GM21381 (cell line): ENCODE data around the gene NUAK1.

Source experiments
- ATAC-seq: cut with Tn5 transposase; IDR thresholded peaks from one replicate; pipeline ENCODE4 v1.9.1; 2021; ENCODE audit warnings: mild to moderate bottlenecking, moderate library complexity; ENCODE audit not compliant: unreplicated experiment

The NUAK1 gene

GRCh38 chr12:106132175-106133135 is 6.3 kb downstream of the NUAK1 start:
- ATAC-seq, result no peak

DNA sequence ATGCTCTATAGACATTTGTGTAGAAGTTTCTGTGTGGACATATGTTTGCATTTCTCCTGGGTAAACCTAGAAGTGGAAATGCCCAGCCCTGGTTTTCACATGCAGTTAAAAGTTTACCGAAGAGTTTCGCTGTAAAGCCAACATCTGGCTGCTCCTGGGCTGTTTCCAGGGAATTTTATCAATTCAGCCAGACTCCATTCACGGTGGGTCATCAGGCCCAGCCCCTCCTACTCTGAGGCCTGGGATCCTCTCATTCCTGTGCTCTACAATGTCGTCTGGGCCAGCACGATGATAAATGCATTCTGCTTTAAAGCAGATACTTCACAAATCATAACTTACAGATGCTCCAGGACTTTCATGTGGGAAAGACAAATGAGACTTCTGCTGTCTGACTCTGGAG is 7.1 kb downstream of the NUAK1 start:
- no peak for ATAC-seq

DNA sequence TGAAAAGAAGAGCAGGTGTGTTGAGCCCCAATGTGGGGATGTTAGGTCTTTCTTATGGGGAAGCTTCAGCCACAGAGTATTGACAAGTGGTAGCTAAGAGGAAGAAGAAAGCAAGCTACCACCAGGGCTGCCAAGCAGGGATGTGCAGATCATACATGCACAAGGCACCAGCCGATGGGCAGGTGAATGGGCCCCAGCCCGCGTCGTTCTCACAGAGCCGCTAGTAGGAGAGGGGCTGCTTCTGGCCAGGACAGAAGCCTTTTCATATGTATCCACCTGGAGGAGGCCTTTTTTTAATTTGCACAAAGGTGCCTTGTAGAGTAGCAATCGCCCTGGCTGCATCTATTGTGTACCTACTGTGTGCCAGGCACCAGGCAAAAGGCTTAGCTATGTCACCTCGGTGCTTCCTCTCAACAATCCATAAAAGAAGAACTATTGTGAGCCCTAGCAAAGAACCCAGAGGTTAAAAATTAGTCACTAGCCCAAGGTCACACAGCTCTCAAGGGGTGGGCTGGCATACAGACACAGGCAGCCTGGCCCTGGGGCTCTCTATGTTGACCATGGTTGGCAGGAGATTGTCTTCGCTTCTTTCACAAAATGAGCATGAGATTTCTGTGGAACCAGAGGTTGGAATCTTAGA is 8.2 kb downstream of the NUAK1 start:
- ATAC-seq, result no peak

DNA sequence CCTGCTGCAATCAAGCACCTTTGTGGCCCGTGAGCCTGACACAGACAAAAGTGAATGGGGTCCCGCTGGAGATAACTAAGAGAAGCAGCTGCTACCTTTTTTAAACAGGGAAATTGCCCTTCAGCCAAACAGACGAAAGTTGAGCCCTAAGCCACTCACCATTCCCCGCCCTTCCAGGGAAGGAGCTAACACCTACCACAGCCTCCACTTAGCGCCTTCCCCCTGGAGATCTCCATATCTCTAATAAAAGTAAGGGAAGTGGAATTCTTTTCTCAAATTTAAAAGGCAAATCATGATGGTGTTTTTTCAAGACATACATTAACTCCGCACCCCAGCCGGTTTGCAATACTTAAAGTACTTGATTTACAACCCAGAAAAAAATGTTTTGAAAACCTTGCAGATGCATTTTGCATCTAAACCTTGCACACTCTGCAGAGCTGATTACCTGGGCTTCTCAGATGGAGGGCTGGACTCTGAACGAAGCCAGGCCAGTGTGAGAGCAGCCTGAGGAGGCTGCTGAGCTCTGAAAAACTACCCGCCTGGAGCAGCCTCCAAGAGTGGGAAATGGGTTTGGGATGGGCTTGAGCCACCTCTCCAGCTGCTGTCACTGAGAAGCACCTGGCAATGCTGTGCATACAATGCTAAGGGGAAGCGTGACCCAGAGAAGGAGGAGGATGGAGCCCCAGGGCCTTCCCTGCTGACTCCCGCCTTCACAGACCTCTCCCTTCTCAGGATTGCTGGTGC is 10.0 kb downstream of the NUAK1 start:
- no peak for ATAC-seq

GRCh38 chr12:106127338-106128126 is 11.2 kb downstream of the NUAK1 start:
- ATAC-seq, result no peak

GRCh38 chr12:106126441-106127337 is 12.1 kb downstream of the NUAK1 start:
- no peak for ATAC-seq

DNA sequence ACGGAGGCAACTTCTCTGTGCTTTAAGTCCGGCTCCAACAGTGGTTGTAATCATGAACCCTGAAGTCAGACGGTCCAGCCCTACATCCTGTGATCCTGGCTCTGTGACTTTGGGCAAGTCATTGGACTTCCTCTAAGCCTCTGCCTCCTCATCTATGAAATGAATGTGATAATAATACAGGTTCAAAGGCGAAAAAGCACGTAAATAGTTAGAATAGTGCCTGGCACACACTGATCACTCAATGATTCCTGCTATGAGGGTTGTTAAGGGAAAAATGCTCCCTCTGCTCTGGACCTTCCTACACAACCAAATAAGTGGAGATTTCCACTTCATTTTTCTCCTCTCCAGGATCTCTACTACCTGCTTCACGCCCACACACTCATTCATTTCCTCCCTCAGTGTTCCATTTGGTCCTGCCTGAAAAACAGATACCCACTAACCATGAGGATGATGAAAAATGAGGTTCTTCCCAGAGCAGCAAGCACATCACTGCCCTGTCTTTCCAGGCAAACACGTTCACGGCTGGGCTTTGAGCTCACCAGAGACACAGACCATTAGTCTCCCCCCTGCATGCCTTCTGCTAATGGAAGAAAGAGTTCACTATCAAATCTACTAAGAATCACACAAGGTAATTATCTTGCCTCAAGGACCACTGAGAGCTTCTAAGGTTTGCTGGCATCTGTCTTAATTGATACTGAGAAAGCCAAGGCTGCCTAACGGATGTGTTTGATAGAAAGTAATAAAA is 13.2 kb downstream of the NUAK1 start:
- no peak for ATAC-seq

GRCh38 chr12:106123551-106124081 is 15.1 kb downstream of the NUAK1 start:
- no peak for ATAC-seq

GRCh38 chr12:106123110-106123509 is 15.6 kb downstream of the NUAK1 start:
- no peak for ATAC-seq

- no peak for ATAC-seq
Observed at GRCh38 chr12:106122004-106122403, 16.8 kb downstream of the NUAK1 start.

- ATAC-seq, result no peak
Observed at GRCh38 chr12:106120519-106121105, 18.1 kb downstream of the NUAK1 start.

DNA sequence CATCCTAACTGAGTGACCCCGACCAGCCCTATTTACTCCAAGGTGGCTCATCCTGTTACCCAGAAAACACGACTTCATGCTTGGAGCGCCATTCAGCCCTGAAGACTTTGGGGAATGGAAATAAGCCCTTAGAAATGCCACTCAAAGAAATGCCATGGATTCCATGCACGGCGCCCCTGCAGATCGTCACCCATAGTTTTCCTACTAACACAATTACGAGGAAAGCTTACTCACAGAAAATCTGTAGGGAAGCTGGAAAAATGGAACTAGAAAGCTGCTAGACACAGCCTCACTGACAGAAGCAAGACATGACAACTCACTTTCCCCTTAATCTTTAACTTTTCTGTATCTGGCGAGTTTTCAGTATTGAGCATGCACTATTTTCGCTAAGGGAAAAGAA is 19.5 kb downstream of the NUAK1 start:
- no peak for ATAC-seq

GRCh38 chr12:106118381-106119130 is 20.2 kb downstream of the NUAK1 start:
- ATAC-seq, result no peak

- no peak for ATAC-seq
Observed at GRCh38 chr12:106115440-106115839, 23.3 kb downstream of the NUAK1 start.

GRCh38 chr12:106114447-106115068 is 24.2 kb downstream of the NUAK1 start:
- ATAC-seq, result no peak

- ATAC-seq, result no peak
Observed at GRCh38 chr12:106113824-106114446, 24.8 kb downstream of the NUAK1 start.

- no peak for ATAC-seq
Observed at GRCh38 chr12:106113446-106113823, 25.3 kb downstream of the NUAK1 start.
